Measurements from ENCODE around the gene KCTD16. TPM values are rescaled to one million over a fixed set of nuclear protein-coding genes. Genes with fewer than 3 reads are reported as not detected.

The KCTD16 gene
- total RNA-seq, 1 experiment from 2014 or later = 0.14 TPM

DNA sequence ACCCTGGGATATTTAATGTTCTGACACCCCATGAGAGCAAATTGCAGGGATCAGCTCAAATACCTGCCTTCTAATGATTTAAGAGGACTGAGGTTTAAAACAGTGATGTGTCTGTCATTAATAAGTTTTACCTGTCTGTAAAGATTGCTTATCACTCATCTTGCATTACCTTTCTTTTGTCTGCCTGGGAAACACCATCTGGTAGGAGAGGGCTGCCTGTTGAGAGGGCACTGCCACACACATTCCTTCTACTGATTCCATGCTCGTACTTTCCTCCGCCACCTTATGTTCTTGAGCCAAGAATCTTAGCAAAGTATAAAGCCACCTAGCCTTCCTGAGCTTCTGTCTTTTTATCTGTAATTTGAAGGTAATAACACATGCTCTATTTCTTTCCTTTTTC, 118.6 kb downstream of the KCTD16 start:
- no peak overlapping the region for H3K27ac Mint-ChIP-seq (ENCODE audit: unreplicated experiment)
- no peak overlapping the region for H3K4me3 Mint-ChIP-seq (ENCODE audit: low read depth, unreplicated experiment)
- intact Hi-C loops (cut with micrococcal nuclease; ENCODE audit: unreplicated experiment) = no loop called here
- no peaks in the 10 kb centered on the region for H3K36me3 Mint-ChIP-seq (ENCODE audit: insufficient read depth, unreplicated experiment)
- TF ChIP-seq, protein P1, sequence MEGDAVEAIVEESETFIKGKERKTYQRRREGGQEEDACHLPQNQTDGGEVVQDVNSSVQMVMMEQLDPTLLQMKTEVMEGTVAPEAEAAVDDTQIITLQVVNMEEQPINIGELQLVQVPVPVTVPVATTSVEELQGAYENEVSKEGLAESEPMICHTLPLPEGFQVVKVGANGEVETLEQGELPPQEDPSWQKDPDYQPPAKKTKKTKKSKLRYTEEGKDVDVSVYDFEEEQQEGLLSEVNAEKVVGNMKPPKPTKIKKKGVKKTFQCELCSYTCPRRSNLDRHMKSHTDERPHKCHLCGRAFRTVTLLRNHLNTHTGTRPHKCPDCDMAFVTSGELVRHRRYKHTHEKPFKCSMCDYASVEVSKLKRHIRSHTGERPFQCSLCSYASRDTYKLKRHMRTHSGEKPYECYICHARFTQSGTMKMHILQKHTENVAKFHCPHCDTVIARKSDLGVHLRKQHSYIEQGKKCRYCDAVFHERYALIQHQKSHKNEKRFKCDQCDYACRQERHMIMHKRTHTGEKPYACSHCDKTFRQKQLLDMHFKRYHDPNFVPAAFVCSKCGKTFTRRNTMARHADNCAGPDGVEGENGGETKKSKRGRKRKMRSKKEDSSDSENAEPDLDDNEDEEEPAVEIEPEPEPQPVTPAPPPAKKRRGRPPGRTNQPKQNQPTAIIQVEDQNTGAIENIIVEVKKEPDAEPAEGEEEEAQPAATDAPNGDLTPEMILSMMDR (IDR thresholded peaks at IDR 0.05; ENCODE audit: unreplicated experiment) = no peak
- no TSS peak for BruUV-seq (replicated peaks)
- no peak for DNase-seq
- CTCF ChIA-PET = no interaction called here
- H3K9me3 Mint-ChIP-seq (ENCODE audit: low read depth, unreplicated experiment) = no peaks in the 10 kb centered on the region
- peaks cover 13% of the 10 kb centered on the region for H3K27me3 Mint-ChIP-seq (ENCODE audit: unreplicated experiment)
- no peaks in the 10 kb centered on the region for H3K4me1 Mint-ChIP-seq (ENCODE audit: low read depth, unreplicated experiment)

DNA sequence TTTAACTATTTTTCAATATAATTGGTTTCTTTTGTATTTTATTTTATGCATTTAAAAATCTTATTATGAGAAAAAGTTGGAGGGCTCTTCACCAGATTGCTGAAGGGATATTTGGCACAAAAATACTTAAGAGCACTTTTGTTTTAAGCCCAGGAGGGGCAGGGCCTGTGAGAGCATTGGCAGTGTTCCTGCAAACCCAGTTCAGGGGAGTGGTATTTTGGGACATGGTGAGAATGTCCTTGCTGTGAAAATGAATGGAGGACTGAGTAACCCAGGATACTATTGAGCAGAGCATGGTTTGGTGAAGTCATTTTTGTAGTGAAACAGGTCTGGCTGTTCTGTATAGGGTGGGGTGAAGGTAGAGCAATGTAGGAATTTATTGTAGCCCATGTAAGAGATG, 121.4 kb downstream of the KCTD16 start:
- BruUV-seq (replicated peaks) = no TSS peak
- intact Hi-C loops (cut with micrococcal nuclease; ENCODE audit: unreplicated experiment) = no loop called here
- no peak for DNase-seq
- Mint-ChIP-seq H3K27me3 (ENCODE audit: unreplicated experiment) (peaks cover 13% of the 10 kb centered on the region), H3K4me1 (ENCODE audit: low read depth, unreplicated experiment) (no peaks in the 10 kb centered on the region), H3K36me3 (ENCODE audit: insufficient read depth, unreplicated experiment) (no peaks in the 10 kb centered on the region), H3K9me3 (ENCODE audit: low read depth, unreplicated experiment) (no peaks in the 10 kb centered on the region), H3K27ac (ENCODE audit: unreplicated experiment) (no peak overlapping the region), H3K4me3 (ENCODE audit: low read depth, unreplicated experiment) (no peak overlapping the region)
- CTCF ChIA-PET = no interaction called here
- TF ChIP-seq, protein P1 (IDR thresholded peaks at IDR 0.05; ENCODE audit: unreplicated experiment) = no peak

DNA sequence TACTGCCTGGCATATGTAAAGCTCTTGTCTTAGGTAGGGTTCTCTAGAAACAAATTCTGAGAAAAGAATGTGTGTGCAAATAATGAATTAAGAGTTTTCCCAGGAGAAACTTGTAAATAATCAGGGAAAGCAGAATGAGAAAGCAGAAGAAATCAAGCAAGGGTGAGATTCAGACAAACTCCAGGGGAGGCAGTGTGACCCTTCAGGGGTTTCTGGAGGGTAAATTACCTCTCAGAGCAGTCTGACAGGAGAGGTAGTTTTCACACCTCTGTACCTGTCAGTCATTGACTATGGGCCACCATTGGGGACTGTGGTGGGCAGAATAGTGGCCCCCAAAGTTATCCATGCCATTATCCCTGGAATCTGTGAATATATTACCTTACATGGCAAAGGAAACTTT, 124.6 kb downstream of the KCTD16 start:
- H3K4me1 Mint-ChIP-seq (ENCODE audit: low read depth, unreplicated experiment) = no peaks in the 10 kb centered on the region
- H3K9me3 Mint-ChIP-seq (ENCODE audit: low read depth, unreplicated experiment) = no peaks in the 10 kb centered on the region
- CTCF ChIA-PET = no interaction called here
- DNase-seq = no peak
- intact Hi-C loops (cut with micrococcal nuclease; ENCODE audit: unreplicated experiment) = no loop called here
- H3K4me3 Mint-ChIP-seq (ENCODE audit: low read depth, unreplicated experiment) = no peak overlapping the region
- H3K36me3 Mint-ChIP-seq (ENCODE audit: insufficient read depth, unreplicated experiment) = no peaks in the 10 kb centered on the region
- H3K27me3 Mint-ChIP-seq (ENCODE audit: unreplicated experiment) = peaks cover 13% of the 10 kb centered on the region
- no peak overlapping the region for H3K27ac Mint-ChIP-seq (ENCODE audit: unreplicated experiment)
- TF ChIP-seq, protein P1 (IDR thresholded peaks at IDR 0.05; ENCODE audit: unreplicated experiment) = no peak
- BruUV-seq (replicated peaks) = no TSS peak

DNA sequence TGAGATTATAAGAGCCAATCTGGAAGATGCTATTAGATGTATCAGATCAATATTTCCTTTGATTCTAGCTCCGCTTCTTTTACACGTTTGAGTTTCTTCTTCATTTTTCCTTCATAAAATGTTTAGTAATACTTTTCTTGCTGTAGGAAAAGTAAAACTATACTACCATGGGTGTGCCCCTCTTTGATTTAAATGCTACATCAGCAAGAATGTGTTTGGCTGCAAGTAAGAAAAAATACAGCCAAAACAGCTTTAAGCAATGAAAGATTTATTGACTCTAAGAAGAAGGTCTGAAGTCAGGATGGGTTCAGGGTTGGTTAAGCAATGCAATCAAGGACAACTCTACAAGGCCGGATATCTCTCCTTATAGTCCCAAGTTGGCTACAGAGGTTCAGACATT, 126.4 kb downstream of the KCTD16 start:
- no TSS peak for BruUV-seq (replicated peaks)
- H3K27ac Mint-ChIP-seq (ENCODE audit: unreplicated experiment) = no peak overlapping the region
- no peaks in the 10 kb centered on the region for H3K4me1 Mint-ChIP-seq (ENCODE audit: low read depth, unreplicated experiment)
- no peak for DNase-seq
- no peak overlapping the region for H3K4me3 Mint-ChIP-seq (ENCODE audit: low read depth, unreplicated experiment)
- TF ChIP-seq, protein P1 (IDR thresholded peaks at IDR 0.05; ENCODE audit: unreplicated experiment) = no peak
- intact Hi-C loops (cut with micrococcal nuclease; ENCODE audit: unreplicated experiment) = no loop called here
- peaks cover 13% of the 10 kb centered on the region for H3K27me3 Mint-ChIP-seq (ENCODE audit: unreplicated experiment)
- H3K9me3 Mint-ChIP-seq (ENCODE audit: low read depth, unreplicated experiment) = no peaks in the 10 kb centered on the region
- CTCF ChIA-PET = no interaction called here
- H3K36me3 Mint-ChIP-seq (ENCODE audit: insufficient read depth, unreplicated experiment) = no peaks in the 10 kb centered on the region

Measured in Calu3 (cell line).